Measurements from ENCODE around the gene NDUFAF8.
A peak's percentile ranks its signal among the peaks of the same experiment; 100 is the strongest.

Gene NDUFAF8, protein sequence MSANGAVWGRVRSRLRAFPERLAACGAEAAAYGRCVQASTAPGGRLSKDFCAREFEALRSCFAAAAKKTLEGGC

DNA sequence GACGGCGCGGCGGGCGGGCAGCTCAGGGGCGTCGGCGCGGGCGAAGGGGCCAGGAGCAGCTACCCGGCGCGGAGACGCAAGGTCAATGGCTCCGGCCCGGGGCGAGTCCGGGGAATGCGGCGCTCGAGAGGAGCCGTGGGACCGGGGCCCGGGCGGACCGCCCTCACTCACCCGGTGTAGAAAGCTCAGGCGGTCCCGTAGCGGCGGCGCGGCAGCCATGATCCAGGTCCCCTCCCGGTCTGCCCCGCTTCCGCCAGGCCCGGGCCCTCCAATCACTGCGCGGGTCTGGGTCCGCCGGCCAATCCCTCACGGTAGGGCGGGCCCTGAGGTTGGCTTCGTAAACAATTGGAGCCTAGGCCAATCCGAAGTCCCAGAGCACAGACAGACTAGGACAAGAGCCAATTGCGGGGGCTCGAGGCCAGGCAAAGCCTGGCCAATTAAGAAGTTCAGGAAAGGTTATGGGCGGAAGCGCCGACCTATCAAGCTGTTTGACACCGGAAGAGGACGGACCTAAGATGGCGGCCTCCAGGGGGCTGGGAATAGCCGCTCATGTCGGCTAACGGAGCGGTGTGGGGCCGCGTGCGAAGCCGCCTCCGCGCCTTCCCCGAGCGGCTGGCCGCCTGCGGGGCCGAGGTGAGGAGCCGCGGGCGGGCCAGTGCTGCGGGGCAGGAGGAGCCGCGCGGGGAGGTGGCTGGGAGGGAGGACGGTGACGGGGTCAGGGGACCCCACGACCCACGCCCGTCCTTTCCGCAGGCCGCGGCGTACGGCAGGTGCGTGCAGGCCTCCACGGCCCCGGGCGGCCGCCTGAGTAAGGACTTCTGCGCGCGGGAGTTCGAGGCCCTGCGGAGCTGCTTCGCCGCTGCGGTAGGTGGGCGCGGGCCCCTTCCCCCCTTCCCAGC, at the start of gene NDUFAF8, which contains the start of gene TEPSIN:
TSS of gene NDUFAF8 (plus strand) at position 504 of the 899 bp plus-strand sequence. CDS start at position 550, 46 bp downstream.
TSS of gene TEPSIN (minus strand) at position 241 of the 899 bp plus-strand sequence. CDS start at position 219, 22 bp downstream.
- H3K27me3 ChIP-seq (ENCODE audit: control insufficient read depth, insufficient read depth, low read length) = no peaks in the 10 kb centered on the region
- peak within 1 kb of the TSS; percentile 90 for H3K9ac ChIP-seq (ENCODE audit: low read length)
- H3K9me3 ChIP-seq (ENCODE audit: control insufficient read depth, insufficient read depth, low read depth, low read length) = no peaks in the 10 kb centered on the region
- H3K4me3 ChIP-seq (ENCODE audit: low read depth, low read length) = peak within 1 kb of the TSS; percentile 85
- H3K36me3 ChIP-seq (ENCODE audit: control insufficient read depth, insufficient read depth, low read length) = peaks cover 9% of the 10 kb centered on the region
- H3K4me1 ChIP-seq (ENCODE audit: control insufficient read depth, insufficient read depth, low read length) = peaks cover 21% of the 10 kb centered on the region
- H3K27ac ChIP-seq (ENCODE audit: low read depth, low read length) = peak within 1 kb of the TSS; percentile 80

DNA sequence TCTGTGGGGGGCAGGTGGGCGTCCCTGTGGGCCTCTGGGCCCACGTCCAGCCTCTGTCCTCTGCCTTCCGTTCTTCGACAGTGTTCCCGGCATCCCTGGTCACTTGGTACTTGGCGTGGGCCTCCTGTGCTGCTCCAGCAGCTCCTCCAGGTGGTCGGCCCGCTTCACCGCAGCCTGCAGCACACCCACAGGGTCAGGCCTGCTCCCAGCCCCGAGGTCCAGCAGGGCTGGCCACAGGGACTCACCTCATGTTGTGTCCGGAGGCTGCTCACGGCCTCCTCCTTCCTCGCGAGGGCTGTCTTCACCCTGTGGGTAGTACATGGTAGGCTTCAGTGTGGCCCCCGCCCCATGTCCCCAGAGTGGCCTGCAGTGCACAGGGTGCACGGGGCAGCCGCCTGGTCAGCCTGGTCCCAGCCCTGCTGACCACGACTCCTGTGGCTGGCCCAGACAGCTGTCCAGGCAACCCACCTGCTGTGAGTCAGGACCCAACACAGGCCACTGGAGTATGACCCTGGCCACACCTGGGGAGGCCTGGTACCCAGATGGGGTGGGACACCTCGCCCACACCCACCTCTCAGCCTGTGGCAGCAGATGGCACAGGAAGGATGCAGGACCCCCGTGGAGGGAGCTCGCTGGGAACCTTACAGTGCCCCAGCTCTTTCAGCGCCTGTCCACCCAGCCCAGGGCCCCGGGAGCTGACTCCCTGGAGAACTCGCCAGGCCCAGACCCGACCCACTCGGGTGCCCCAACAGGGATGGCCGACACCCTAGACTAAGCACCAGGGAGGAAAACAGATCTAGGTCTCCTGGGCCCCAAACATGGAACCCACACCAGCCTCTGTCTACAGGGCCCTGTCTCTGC, 49.2 kb upstream of the NDUFAF8 start:
- no peaks in the 10 kb centered on the region for H3K4me1 ChIP-seq (ENCODE audit: control insufficient read depth, insufficient read depth, low read length)
- H3K9ac ChIP-seq (ENCODE audit: low read length) = no peak overlapping the region
- H3K36me3 ChIP-seq (ENCODE audit: control insufficient read depth, insufficient read depth, low read length) = peaks cover 51% of the 10 kb centered on the region
- no peaks in the 10 kb centered on the region for H3K9me3 ChIP-seq (ENCODE audit: control insufficient read depth, insufficient read depth, low read depth, low read length)
- H3K27me3 ChIP-seq (ENCODE audit: control insufficient read depth, insufficient read depth, low read length) = no peaks in the 10 kb centered on the region
- no peak overlapping the region for H3K4me3 ChIP-seq (ENCODE audit: low read depth, low read length)
- H3K27ac ChIP-seq (ENCODE audit: low read depth, low read length) = no peak overlapping the region

DNA sequence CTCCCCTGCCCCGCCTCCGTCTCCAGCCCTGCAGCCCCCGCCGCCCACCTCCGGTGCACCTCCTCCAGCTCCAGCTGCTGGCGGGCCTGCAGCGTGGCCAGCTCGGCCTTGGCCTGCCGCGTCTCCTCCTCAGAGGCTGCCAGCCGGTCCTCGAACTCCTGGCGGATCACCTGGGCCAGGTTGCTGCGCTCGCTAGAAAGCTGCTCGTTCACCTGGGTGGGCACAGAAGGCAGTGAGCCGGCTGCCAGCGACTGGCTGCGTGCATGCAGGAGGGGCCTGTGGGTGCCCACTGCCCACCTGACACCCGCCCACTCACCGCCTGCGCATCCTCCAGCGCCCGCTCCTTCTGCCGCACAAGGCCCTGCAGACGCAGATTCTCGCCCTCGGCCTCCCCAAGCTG, 48.5 kb upstream of the NDUFAF8 start:
- Histone ChIP-seq H3K36me3 (ENCODE audit: control insufficient read depth, insufficient read depth, low read length) (peaks cover 57% of the 10 kb centered on the region), H3K27me3 (ENCODE audit: control insufficient read depth, insufficient read depth, low read length) (no peaks in the 10 kb centered on the region), H3K9ac (ENCODE audit: low read length) (no peak overlapping the region), H3K9me3 (ENCODE audit: control insufficient read depth, insufficient read depth, low read depth, low read length) (no peaks in the 10 kb centered on the region), H3K27ac (ENCODE audit: low read depth, low read length) (no peak overlapping the region), H3K4me1 (ENCODE audit: control insufficient read depth, insufficient read depth, low read length) (no peaks in the 10 kb centered on the region), H3K4me3 (ENCODE audit: low read depth, low read length) (no peak overlapping the region)

DNA sequence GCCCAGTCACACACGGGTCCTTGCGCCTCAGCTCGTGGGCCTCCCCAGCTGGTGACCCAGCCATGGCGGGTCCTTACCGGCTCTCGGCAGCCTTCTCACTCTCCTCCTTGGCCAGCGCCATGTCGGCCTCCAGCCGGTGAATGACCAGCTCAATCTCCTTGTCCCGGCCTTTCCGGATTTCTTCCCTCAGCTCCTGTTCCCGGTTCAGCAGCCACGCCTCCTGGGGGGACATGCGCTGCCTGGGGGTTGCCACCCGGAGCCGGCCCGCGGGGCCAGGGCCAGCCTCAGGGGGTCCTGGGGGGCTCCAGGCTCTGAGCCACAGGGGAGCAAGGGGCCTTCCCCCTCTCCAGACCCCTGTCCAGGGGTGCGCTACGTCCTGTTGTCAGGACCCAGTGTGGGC, 48.0 kb upstream of the NDUFAF8 start:
- H3K27me3 ChIP-seq (ENCODE audit: control insufficient read depth, insufficient read depth, low read length) = no peaks in the 10 kb centered on the region
- no peak overlapping the region for H3K4me3 ChIP-seq (ENCODE audit: low read depth, low read length)
- H3K4me1 ChIP-seq (ENCODE audit: control insufficient read depth, insufficient read depth, low read length) = no peaks in the 10 kb centered on the region
- peaks cover 63% of the 10 kb centered on the region for H3K36me3 ChIP-seq (ENCODE audit: control insufficient read depth, insufficient read depth, low read length)
- H3K9ac ChIP-seq (ENCODE audit: low read length) = no peak overlapping the region
- no peak overlapping the region for H3K27ac ChIP-seq (ENCODE audit: low read depth, low read length)
- H3K9me3 ChIP-seq (ENCODE audit: control insufficient read depth, insufficient read depth, low read depth, low read length) = no peaks in the 10 kb centered on the region

DNA sequence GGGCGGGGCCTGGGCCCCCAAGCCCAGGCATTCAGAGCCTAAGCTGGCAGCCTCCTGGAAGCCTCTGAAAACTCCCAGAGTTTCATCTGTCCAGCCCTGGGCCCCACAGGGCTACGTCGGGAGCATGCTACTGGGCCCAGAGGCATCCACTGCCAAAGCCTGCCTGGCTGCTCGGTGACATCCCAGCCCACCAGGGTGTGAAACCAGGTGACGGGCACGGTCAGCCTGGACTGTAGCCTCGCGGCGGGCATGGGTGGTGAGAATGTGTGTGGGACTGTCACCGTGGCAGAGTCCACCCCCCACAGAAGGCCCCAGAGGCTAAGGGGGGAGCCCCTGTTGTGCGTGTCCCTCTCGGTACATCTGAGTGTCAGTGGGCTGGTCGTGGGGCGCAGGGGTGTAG, 47.5 kb upstream of the NDUFAF8 start:
- peaks cover 68% of the 10 kb centered on the region for H3K36me3 ChIP-seq (ENCODE audit: control insufficient read depth, insufficient read depth, low read length)
- H3K9me3 ChIP-seq (ENCODE audit: control insufficient read depth, insufficient read depth, low read depth, low read length) = no peaks in the 10 kb centered on the region
- no peaks in the 10 kb centered on the region for H3K27me3 ChIP-seq (ENCODE audit: control insufficient read depth, insufficient read depth, low read length)
- H3K9ac ChIP-seq (ENCODE audit: low read length) = no peak overlapping the region
- H3K4me3 ChIP-seq (ENCODE audit: low read depth, low read length) = no peak overlapping the region
- H3K27ac ChIP-seq (ENCODE audit: low read depth, low read length) = no peak overlapping the region
- H3K4me1 ChIP-seq (ENCODE audit: control insufficient read depth, insufficient read depth, low read length) = no peaks in the 10 kb centered on the region

DNA sequence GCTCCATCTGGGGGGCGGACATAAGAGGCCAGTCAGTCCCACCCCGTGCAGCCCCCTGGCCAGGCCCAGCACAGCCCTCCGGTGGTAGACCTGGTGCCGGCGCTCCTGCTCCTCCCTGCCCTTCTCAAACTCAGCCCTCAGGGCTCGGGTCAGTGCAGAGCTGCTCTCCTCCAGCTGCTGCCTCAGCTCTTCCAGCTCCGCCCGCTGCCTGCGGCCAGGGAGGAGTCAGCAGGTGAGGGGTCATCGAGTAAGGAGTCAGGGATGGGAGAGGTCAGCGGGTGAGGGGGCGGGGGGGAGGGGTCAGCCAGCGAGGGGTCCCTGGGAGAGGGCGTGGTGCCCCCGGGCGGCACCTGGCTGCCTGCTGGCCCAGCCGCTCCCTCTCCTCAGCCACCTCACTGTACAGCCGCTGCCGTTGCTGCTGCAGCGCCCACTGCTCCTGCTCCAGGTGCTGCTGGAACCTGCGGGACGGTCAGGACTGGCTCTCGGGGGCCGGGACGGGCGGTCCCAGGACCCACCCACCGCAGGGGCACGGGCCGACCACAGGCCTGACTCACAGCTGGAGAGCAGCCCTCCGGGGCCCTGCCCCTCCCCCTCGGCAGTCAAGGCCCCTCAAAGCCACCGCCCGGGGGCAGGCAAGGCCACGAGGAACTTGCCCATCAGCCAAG, 46.6 kb upstream of the NDUFAF8 start:
- Histone ChIP-seq H3K4me3 (ENCODE audit: low read depth, low read length) (no peak overlapping the region), H3K27me3 (ENCODE audit: control insufficient read depth, insufficient read depth, low read length) (no peaks in the 10 kb centered on the region), H3K9me3 (ENCODE audit: control insufficient read depth, insufficient read depth, low read depth, low read length) (no peaks in the 10 kb centered on the region), H3K9ac (ENCODE audit: low read length) (no peak overlapping the region), H3K36me3 (ENCODE audit: control insufficient read depth, insufficient read depth, low read length) (peaks cover 71% of the 10 kb centered on the region), H3K4me1 (ENCODE audit: control insufficient read depth, insufficient read depth, low read length) (no peaks in the 10 kb centered on the region), H3K27ac (ENCODE audit: low read depth, low read length) (no peak overlapping the region)

DNA sequence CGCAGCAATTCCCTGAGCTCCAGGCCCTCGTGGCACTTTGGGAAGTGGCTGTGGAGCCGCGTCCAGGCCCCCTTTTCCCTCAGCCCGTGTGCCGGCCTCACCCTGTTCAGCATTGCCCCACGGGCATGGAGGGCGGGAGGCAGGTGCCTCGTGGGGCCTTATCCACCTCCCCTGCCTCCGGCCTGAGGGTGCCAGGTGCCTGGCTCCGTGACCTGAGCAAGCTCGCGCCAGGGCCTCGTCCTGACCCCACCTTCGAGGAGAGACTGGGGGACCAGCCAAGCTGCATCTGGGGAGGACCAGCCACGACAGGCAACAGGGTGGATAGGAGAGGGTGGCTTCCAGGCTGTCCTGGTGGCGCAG, 46.1 kb upstream of the NDUFAF8 start:
- H3K9ac ChIP-seq (ENCODE audit: low read length) = no peak overlapping the region
- no peak overlapping the region for H3K4me3 ChIP-seq (ENCODE audit: low read depth, low read length)
- H3K9me3 ChIP-seq (ENCODE audit: control insufficient read depth, insufficient read depth, low read depth, low read length) = no peaks in the 10 kb centered on the region
- no peak overlapping the region; the same call in 1 of the 2 replicates for H3K27ac ChIP-seq (ENCODE audit: low read depth, low read length)
- H3K36me3 ChIP-seq (ENCODE audit: control insufficient read depth, insufficient read depth, low read length) = peaks cover 74% of the 10 kb centered on the region
- no peaks in the 10 kb centered on the region for H3K27me3 ChIP-seq (ENCODE audit: control insufficient read depth, insufficient read depth, low read length)
- no peaks in the 10 kb centered on the region for H3K4me1 ChIP-seq (ENCODE audit: control insufficient read depth, insufficient read depth, low read length)

DNA sequence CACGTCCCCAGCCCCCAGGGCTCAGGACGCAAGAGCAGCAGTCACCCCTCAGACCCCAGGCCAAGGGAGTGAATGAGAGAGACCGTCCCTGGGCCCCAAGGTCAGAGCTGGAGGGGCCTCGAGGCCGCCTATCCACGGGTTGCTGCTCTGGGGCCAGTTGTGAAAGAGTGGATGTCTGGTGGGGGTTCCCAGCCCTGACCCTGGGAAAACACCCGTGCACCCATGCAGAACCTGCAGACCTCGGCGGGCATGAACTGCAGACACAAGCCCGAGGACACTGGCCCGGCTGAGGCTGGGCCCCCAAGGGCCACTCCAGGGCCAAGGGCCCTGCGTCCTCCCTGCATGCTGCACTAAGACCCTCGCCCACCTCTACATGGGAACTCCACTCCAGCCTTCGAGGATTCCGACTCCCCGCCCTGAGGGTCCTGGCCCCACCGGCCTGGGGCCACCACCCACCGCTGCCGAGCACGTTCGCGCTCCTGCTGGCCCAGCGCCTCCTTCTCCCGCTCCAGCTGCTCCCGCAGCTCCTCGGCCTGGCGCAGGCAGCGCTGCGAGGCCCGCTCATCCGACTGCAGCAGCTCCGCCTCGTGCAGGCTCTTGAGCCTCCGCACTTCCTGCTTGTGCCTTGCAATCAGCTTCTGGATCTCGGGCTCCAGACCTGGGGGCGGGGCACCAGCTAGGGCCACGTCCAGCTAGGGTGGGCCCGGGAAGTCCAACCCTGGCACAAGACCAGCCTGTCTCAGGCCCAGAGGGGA, 45.5 kb upstream of the NDUFAF8 start:
- no peak overlapping the region for H3K4me3 ChIP-seq (ENCODE audit: low read depth, low read length)
- no peaks in the 10 kb centered on the region for H3K4me1 ChIP-seq (ENCODE audit: control insufficient read depth, insufficient read depth, low read length)
- no peaks in the 10 kb centered on the region for H3K9me3 ChIP-seq (ENCODE audit: control insufficient read depth, insufficient read depth, low read depth, low read length)
- no peaks in the 10 kb centered on the region for H3K27me3 ChIP-seq (ENCODE audit: control insufficient read depth, insufficient read depth, low read length)
- no peak overlapping the region for H3K9ac ChIP-seq (ENCODE audit: low read length)
- H3K36me3 ChIP-seq (ENCODE audit: control insufficient read depth, insufficient read depth, low read length) = peaks cover 76% of the 10 kb centered on the region
- peak overlapping the region; percentile 23; the same call in 1 of the 2 replicates for H3K27ac ChIP-seq (ENCODE audit: low read depth, low read length)

DNA sequence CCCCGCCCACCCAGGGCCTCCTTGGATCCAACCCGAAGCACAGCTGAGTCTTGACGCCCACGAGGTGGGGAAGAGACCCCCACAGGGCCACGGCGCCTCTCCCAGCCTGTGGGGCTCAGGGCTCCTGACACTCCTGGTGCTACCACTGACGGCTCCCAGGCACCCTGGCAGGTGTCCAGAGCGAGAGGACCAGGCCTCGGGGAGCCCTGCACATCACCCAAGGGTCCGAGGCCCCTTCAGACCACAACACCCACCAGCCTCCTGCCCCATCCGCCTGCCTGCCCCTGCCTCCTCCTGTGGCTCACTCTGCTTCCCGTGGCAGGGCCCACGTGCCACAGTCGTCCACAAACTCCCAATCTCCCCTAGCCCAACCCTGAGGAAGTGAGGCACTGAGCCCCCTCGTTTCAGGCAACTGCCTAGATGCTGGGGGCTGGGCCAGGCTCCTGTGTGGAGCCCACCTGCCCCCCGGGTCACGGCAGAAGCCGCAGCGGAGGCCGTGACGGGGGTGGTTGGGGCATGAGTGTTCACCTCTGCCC, 44.8 kb upstream of the NDUFAF8 start:
- Histone ChIP-seq H3K27me3 (ENCODE audit: control insufficient read depth, insufficient read depth, low read length) (no peaks in the 10 kb centered on the region), H3K27ac (ENCODE audit: low read depth, low read length) (0 out of 2 replicates have a peak overlapping the region, but pooled peaks have one; percentile 23), H3K36me3 (ENCODE audit: control insufficient read depth, insufficient read depth, low read length) (peaks cover 76% of the 10 kb centered on the region), H3K9ac (ENCODE audit: low read length) (no peak overlapping the region), H3K9me3 (ENCODE audit: control insufficient read depth, insufficient read depth, low read depth, low read length) (no peaks in the 10 kb centered on the region), H3K4me3 (ENCODE audit: low read depth, low read length) (no peak overlapping the region), H3K4me1 (ENCODE audit: control insufficient read depth, insufficient read depth, low read length) (no peaks in the 10 kb centered on the region)
